CD4-positive, alpha-beta T cell treated with Interferon gamma for 1 hour (primary cell): ENCODE measurements around the gene YBEY.
"Not testable (repeated sequence)": the region's sequence is repeated elsewhere in the genome, so short reads cannot be mapped to it uniquely, and the experiment has no call there.

ENCODE experiments used
- DNase-seq: peaks from one replicate; pipeline ENCODE4 v3.0.0-alpha.2; 2020

The YBEY gene

GRCh38 chr21:46285761-46286647 lies at the start of gene YBEY:
Gene YBEY, plus strand, starts transcription at chr21:46286342. Its CDS starts 572 bp downstream, at chr21:46286914.
- peak; percentile 81 for DNase-seq

- DNase-seq = no peak
Measured at GRCh38 chr21:46237474-46237873, 48.7 kb upstream of the YBEY start.

DNA sequence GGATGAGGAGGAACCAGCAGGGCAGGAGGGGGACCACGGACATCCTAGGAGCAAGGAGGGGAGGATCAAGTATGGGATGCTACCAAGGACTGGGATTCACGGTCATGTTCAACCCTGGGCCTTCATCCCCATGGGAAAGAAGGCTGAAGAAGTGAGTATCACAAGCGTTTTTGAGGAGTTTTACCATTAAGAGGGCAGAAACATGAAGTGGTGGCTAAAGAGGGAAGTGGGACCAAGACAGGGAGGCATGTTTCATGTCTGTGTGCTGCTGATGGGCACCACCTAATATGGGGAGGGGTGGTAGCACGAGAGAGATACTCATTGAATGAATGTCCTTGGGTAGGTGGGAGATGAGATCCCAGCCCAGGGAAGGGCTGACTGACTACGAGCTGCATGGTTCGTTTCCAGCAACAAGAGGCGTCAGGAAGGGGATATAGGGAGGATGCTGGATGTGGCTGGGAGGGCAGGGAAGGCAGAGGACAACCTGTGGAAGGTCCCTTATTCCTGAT lies 46.3 kb upstream of the YBEY start:
- DNase-seq = no peak

- DNase-seq = not testable (repeated sequence)
Measured at GRCh38 chr21:46241577-46241976, 44.6 kb upstream of the YBEY start.

DNA sequence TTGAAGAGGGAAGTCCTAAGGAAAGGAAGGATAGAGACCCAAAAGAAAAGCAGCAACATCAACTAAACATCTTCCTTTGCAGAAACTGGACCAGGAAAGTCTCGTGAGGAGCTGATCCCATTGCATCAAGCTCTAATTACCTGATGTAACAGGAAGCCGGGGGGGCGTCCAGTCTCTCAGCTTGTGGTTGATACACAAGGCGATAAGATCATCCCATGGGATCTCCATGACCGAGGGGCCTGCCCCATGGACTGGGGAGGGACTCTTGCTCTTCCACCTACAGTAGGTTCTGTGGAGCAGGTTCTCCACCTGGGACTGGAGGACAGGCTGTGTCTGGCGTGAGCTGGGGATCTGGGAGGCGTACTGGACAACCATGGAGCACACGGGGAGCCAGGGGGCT lies 42.8 kb upstream of the YBEY start:
- no peak for DNase-seq

DNA sequence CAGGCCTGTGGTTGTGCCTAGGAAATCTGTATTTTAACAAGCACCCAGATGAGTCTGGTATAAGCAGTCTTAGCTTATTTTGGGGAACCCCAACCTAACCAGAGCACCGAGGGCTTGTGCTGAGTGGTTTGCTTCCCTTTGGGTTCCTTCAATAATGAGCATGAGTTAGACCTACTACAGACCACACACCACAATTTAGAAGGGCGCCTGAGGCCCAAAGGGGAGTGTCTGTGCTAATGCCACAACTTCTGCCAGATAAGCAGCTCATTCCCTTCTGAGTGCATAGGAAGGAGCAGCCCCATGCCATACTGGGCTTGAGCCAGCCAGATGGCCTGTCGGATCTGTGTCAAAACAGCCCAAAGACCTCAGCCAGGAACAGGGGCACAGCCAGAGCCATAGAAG lies 42.2 kb upstream of the YBEY start:
- no peak for DNase-seq

DNA sequence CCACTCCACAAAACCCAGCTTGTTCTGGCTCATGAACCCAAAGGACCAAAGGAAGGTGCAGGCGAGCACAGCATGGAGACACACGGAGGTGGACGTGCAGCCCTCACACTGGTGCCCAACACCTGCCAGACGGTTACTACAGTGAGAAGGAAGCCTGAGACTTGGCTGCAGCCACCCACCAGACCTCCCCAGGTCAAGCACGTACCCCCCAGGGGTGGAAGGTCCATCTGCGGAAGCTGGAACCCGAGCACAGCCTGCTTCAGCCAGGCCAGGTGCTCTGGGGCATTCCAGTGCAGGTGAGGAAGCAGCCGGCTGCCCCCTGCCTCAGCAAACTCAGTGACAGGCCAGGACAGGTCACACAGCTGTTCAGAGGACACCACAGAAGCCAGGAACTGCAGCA lies 41.5 kb upstream of the YBEY start:
- DNase-seq = no peak

DNA sequence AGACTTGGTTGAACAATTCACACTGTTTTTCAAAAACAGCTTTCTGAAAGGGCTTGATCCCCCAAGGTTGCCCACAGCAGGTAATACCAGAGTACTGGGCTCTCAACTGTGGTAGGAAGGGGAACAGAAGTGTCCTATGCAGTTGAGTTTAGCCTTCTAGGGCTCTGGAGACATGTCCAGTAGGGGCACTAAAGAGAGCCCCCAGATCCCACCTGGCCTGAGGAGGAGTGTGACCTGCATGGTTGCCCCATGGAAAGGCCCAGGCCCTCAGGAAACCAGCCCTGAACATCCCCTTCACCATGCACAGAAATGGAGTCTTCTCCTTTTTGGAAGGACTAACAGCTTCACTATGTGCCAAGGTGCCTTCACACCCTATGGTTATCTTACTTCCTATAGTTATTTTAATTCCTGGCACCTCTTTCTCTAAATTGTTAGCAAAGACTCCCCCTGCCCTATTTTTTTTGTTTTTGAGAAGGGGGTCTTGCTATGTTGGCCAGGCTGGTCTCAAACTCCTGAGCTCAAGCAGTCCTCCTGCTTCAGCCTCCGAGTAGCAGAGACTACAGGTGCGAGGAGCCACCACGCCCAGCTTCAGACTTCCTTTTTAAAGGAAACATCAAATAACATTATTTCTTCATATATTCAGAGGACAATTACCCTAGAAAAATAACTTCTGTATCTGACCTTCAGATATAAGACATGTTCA lies 40.8 kb upstream of the YBEY start:
- DNase-seq = no peak

- DNase-seq = no peak
Measured at GRCh38 chr21:46246345-46246744, 39.8 kb upstream of the YBEY start.

DNA sequence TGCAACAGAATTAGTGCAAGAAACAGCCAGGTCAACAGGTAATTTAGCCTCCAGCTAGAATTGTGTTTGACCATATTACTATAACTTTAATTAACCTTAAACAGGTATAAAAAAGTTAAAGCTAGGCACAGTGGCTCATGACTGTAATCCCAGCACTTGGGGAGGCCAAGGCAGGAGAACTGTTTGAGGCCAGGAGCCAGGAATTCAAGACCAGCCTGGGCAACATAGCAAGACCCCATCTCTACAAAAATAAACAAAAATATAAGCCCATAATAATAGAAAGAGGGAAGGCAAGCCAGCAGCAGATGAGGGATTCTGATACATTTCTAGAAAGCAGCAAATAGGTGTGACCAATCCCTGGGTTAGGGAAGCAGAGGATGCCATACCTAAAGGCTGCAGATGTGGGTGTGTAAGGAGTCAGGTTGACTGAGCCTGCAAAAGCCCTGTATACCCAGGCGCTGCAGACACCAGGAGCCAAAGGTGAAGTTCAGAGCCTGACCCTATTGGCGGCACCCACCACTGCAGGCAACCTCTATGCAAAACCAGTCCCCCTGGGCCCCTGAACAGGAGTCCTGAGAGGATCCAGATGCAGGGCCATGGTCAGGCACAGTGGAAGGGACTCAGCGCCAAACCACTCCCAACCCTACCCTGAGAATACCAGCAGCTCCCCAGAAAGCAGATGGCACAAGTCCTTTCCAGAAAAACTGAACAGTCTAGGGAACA lies 38.3 kb upstream of the YBEY start:
- DNase-seq = no peak

- no peak for DNase-seq
Measured at GRCh38 chr21:46248422-46248782, 37.7 kb upstream of the YBEY start.

- DNase-seq = no peak
Measured at GRCh38 chr21:46248827-46249226, 37.3 kb upstream of the YBEY start.

- DNase-seq = no peak
Measured at GRCh38 chr21:46250146-46250725, 35.9 kb upstream of the YBEY start.

- DNase-seq = no peak
Measured at GRCh38 chr21:46252840-46253239, 33.3 kb upstream of the YBEY start.

DNA sequence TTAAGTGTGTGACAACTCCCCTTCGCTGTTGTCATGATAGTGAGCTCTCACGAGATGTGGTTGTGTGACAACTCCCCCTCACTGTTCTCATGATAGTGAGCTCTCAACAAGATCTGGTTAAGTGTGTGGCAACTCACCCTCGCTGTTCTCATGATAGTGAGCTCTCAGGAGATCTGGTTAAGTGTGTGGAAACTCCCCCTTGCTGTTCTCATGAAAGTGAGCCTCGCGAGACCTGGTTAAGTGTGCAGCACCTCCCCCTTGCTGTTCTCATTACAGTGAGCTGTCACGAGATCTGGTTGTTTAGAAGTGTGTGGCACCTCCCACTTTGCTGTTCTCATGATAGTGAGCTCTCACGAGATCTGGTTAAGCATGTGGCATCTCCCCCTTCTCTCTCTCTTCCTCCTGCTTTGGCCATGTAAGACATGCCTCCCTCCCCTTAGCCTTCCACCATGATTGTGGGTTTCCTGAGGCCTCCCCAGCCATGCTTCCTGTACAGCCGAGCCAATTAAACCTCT lies 32.5 kb upstream of the YBEY start:
- peak; percentile 64 for DNase-seq

GRCh38 chr21:46254208-46254975 lies 31.8 kb upstream of the YBEY start:
- DNase-seq = no peak

GRCh38 chr21:46255166-46255565 lies 31.0 kb upstream of the YBEY start:
- no peak for DNase-seq

GRCh38 chr21:46255758-46256337 lies 30.3 kb upstream of the YBEY start:
- DNase-seq = no peak

- no peak for DNase-seq
Measured at GRCh38 chr21:46256501-46256994, 29.6 kb upstream of the YBEY start.

- no peak for DNase-seq
Measured at GRCh38 chr21:46264046-46264689, 22.0 kb upstream of the YBEY start.

GRCh38 chr21:46264690-46265144 lies 21.4 kb upstream of the YBEY start:
- DNase-seq = no peak
